8988T (cell line): Measurements from ENCODE around the gene ODR4.
"Not testable (repeated sequence)": the region's sequence is repeated elsewhere in the genome, so short reads cannot be mapped to it uniquely, and the experiment has no call there.

Source experiments
- DNase-seq: peaks from one replicate; pipeline ENCODE4 v3.0.0; 2011

Gene ODR4

GRCh38 chr1:186375152-186375928, at the start of gene ODR4, which contains the start of gene TPR:
ODR4 (plus strand) TSS chr1:186375838; CDS start chr1:186379786, 3,948 bp downstream.
TPR (minus strand) TSS chr1:186375253; CDS start chr1:186375028, 225 bp downstream.
- DNase-seq: peak; percentile 65

DNA sequence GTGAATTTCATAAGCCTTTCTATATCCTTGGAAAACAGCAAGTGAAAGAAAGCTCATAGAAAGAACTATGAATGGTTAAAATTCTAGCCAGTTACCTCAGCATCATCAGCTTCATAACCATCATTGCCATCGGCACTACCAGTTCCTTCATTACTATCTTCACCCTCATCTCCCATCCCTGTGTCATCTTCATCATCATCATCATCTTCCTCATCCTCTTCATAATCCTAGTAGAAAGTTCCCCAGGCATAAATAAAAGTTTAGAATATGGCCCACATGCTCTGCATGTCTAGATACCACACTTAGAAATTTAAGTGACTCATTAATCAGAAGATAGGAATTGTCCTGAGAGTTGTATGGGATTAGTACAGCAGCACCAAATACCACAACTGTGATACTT, 49.6 kb upstream of the ODR4 start:
- no peak for DNase-seq

DNA sequence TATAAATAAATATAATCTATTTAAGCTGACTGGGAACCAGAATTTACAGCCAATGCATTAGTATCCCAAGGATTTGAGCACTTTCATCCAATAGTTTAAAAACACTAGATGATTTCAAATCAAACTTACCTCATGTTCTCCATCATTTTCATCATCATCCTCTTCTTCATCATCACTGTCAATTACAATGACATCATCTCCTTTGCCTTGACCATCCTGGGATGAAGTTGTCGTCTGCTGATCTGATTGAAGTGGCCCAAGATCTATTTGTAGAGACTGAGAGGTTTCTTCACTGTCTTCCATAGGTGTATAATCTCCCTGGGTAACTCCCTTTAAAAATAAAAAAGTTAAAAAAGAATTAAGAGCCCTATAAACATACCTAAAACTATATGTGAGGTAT, 48.3 kb upstream of the ODR4 start:
- DNase-seq: no peak

GRCh38 chr1:186330758-186331157, 44.9 kb upstream of the ODR4 start:
- DNase-seq: no peak

DNA sequence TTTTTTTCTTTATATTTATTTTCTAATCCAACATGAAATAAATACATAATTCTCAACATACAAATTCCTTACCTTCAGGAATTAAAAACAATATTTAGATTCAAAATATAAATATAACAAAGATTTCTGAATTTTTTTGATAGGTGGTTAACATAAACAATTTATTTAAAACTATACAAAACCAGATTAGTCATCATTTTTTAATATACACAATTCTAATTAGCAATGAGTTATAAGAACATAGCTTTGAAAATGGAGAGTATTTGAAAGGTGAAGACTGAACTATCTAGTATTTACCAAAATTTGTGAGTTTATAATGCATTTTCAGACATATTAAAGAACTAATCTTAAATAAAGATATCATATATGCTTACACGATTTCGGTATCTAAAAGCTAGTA, 38.1 kb upstream of the ODR4 start:
- no peak for DNase-seq

DNA sequence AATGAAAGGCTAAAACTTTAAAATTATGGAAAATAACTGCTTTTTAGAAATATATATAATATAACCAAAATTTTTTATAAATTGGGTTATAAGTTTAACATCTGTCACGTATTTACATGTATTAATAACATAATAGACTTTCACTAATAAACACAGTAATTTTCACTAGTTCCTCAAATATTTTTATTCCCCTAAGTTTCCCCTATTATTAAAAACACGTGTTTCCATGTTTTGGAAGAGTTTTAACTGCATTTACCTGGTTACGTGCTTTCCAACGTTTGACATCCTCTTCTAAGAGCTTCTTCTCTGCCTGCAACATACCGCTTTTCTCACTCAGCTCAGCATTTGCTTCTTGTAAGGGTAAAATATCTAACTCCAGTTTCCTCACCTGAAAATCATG, 34.9 kb upstream of the ODR4 start:
- no peak for DNase-seq

DNA sequence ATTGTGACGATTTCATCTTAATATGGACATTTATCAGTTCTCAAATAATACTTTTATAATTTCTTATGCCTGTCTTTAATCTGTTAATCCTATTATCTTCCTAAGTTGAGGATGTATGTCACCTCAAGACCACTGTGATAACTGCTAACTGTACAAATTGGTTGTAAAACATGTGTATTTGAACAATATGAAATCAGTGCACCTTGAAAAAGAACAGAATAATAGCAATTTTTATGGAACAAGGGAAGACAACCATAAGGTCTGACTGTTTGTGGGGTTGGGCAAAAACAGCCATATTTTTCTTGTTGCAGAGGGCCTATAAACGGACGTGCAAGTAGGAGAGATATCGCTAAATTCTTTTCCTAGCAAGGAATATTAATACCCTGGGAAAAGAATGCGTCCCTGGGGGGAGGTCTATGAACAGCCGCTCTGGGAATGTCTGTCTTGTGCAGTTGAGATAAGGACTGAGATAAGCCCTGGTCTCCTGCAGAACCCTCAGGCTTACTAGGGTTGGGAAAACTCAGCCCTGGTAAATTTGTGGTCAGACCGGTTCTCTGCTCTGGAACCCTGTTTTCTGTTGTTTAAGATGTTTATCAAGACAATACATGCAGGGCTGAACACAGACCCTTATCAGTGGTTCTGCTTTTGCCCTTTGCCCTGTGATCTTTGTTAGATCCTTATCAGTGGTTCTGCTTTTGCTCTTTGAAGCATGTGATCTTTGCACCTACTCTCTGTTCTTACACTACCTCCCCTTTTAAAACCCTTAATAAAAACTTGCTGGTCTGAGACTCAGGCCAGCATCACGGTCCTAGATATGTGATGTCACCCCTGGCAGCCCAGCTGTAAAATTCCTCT, 27.6 kb upstream of the ODR4 start:
- DNase-seq: not testable (repeated sequence)

DNA sequence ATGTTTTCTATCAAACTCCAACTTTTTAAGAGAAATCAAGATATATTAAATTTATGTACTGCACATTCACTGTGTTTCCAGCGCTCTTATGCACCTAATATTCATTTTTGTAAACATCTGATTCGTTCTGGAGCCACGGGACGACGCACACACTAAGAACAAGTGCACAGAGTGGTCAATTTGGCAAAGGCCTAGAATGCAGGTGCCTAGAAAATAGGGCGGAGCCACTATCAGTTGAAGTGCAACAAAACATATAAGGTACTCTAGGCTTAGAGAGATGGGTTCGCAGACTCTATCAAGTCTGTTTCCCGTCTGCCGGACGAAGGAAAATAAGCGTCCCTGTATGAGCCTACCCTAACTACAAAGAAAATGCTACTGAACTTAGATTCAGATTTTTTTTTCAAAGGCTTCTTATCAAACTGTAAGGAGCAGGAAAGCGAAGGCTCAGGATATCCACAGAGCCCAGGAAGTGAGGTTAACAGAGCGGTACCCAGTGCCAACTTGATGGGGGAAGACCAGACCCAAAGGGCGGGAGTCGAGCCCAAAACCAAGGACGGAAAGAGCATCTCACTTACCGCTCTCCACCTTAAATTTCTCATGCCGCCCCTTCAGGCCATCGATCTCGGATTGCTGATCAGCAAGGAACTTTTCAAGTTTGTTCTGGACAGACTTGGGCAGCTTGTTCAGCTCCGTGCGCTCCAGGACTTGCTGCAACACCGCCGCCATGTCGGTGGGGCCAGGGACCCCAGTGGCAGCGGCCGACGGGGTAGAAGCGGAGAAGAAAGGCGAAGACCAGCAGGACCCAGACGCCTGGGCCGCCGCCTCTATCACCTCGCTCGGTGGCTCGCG, 1.1 kb upstream of the ODR4 start:
- DNase-seq: no peak

GRCh38 chr1:186375929-186376319, 286 bp downstream of the ODR4 start:
- no peak for DNase-seq

GRCh38 chr1:186386725-186387383, 11.2 kb downstream of the ODR4 start:
- DNase-seq: no peak

- no peak for DNase-seq
These were observed 15.3 kb downstream of the ODR4 start for GRCh38 chr1:186390925-186391324.

DNA sequence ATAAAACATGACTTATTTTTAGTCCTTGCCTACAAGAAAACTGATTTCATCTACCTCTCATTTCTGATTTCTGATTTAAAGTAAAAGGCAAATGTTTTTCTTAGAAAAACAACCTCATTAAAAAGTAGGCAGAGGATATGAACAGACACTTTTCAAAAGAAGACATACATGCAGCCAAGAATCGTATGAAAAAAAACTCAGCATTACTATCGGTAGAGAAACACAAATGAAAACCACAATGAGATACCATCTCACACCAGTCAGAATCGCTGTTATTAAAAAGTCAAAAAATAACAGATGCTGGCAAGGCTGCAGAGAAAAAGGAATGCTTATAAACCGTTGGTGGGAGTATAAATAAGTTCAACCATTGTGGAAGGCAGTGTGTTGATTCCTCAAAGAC, 16.2 kb downstream of the ODR4 start:
- DNase-seq: no peak

DNA sequence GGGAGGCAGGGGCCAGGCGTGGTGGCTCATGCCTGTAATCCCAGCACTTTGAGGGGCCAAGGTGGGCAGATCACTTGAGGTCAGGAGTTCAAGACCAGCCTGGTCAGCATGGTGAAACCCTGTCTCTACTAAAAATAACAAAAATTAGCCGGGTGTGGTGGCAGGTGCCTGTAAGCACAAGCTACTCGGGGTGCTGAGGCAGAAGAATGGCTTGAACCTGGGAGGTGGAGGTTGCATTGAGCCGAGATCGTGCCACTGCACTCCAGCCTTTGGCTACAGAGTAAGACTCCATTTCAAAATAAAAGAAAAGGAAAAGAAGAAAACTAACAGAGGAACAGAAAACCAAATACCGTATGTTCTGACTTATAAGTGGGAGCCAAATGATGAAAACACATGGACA, 17.1 kb downstream of the ODR4 start:
- DNase-seq: not testable (repeated sequence)

GRCh38 chr1:186401446-186401845, 25.8 kb downstream of the ODR4 start:
- not testable (repeated sequence) for DNase-seq

DNA sequence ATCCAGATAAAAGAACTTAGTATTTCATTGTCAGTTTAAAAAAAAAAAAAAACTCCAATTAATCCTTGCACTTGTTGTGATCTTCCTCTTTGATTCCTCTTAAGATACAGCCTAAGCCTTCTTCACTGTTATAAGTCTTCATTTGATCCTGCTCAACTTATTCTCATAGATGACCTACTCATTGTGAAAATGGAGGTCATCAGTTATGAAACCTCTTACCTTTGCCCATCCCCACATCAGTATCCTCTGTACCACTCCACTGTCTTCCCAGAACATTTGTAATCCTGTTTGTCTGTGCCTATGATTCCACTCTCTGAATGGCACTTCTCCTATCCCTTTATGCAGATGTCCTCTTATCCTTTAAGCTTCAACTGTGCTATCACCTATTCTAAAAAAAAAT, 28.0 kb downstream of the ODR4 start:
- DNase-seq: no peak

- DNase-seq: no peak
These were observed 28.9 kb downstream of the ODR4 start for GRCh38 chr1:186404454-186405051.

- no peak for DNase-seq
These were observed 33.5 kb downstream of the ODR4 start for GRCh38 chr1:186409091-186409490.

DNA sequence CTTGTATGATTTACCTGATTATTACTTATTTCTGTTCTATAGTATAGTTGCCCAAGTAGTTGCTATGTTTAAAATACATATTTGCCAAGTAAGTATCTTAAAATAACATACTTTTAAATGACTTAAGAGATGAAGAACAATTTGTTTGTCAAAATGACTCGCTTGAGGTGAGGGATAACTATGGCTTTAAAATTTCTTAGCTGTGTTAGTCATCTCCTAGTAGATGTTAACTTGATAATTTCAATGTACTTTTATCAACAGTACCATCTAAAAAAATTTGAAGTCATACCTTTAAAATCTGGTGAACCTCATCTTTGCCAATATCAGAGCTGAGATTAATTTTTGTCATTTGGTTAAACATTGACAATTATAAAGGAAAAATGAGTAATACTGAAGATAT, 37.7 kb downstream of the ODR4 start:
- DNase-seq: no peak

- DNase-seq: no peak
These were observed 42.9 kb downstream of the ODR4 start for GRCh38 chr1:186418503-186418902.

DNA sequence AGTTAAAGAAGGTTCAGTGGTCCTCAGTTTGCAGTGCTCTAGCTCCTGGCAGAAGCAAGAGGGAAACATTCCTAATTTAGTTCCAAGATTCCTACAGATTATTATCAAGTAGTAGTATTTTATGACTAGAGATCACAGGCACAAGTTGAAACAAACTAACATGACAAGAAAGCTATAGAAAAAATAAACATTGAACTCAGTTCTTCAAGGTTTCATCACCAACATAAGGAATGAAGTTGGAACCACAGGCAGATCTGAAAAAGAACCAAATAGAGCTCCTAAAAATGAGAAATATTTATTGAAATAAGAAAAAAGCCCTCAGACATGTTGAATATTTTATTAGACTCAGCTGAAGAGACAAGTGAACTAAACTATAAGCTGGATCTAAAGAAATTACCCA, 44.7 kb downstream of the ODR4 start:
- no peak for DNase-seq

DNA sequence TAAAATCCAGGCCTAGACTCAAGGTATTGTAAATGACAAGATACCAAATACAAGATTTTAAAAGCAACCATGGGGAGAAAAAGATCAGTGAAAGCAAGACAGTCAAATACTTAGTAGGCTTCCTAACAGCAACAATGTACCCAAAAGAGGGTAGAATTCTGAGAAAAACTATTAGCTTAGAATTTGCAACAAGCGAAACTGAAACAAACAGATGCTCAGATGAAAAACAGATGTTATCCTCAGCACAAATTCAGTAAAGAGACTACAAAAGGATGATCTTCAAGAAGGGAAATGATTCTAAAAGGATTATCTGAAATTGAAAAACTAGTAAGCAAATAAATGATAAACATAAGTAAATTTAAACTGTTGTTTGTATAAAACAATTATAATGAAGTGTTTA, 45.3 kb downstream of the ODR4 start:
- no peak for DNase-seq

DNA sequence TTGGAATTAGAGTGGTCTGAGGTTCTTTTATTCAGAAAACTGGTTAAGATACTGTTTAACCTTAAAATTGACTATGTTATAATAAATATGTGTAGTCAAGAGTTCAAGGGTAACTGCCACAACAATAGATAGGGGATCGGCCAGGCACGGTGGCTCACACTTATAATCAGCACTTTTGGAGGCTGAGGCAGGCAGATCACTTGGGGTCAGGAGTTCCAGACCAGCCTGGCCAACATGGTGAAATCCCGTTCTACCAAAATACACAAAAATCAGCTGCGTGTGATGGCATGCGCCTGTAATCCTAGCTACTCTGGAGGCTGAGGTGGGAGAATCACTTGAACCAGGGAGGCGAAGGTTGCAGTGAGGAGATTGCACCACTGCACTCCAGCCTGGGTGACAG, 45.8 kb downstream of the ODR4 start:
- DNase-seq: no peak
